GM12891 (cell line): ENCODE results near the gene NBEA.

ENCODE experiments used
- PAX5 ChIP-seq: IDR thresholded peaks from 2 replicates; pipeline ENCODE4 v1.6.1; 2011; ENCODE audit warnings: low read length, moderate library complexity, mild to moderate bottlenecking; ENCODE audit not compliant: insufficient read depth, severe bottlenecking
- POLR2A ChIP-seq: IDR thresholded peaks from 2 replicates; pipeline ENCODE4 v1.6.1; 2011; ENCODE audit warnings: low read depth, low read length, control low read depth
- POLR2AphosphoS5 ChIP-seq: IDR thresholded peaks from 2 replicates; pipeline ENCODE4 v1.6.1; 2011; ENCODE audit warnings: low read depth, low read length, control low read depth
- POU2F2 ChIP-seq: IDR thresholded peaks from 2 replicates; pipeline ENCODE4 v1.6.1; 2011; ENCODE audit warnings: low read depth, mild to moderate bottlenecking, control low read depth, low read length, moderate library complexity
- SPI1 ChIP-seq: IDR thresholded peaks from 2 replicates; pipeline ENCODE4 v1.6.1; 2011; ENCODE audit warnings: low read depth, low read length, control low read depth
- TAF1 ChIP-seq: IDR thresholded peaks from 2 replicates; pipeline ENCODE4 v1.6.1; 2011; ENCODE audit warnings: low read depth, low read length, control low read depth

DNA sequence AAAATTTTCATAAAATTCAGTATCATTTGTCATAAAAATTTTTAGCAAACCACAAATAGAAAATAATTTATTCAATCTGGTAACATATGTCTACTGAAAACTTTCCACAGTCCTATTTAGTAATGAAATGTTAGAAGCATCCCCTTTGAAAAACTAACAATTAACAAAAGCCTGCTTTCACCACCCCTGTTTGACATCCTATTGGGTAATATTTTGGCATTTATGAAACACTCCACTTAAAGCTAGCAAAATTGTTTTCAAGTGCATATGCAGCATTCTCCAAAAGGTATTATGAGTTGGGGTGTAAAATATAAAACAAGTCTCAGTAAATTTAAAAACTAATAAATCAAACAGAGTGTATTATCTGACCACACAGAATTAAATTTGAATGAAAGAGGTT, 189.4 kb downstream of the NBEA start:
- TF ChIP-seq POLR2A (no peak), TAF1 (no peak), POLR2AphosphoS5 (no peak), SPI1 (no peak), POU2F2 (no peak), PAX5 (no peak)
